Neural cell (in vitro differentiated cells): ENCODE data around the gene OGFOD3.

Experiments used
- CTCF ChIP-seq: fragments of 450-650 bp; IDR thresholded peaks from 2 replicates; pipeline ENCODE4 v1.5.1; 2014; ENCODE audit warnings: antibody characterized with exemption, mild to moderate bottlenecking, moderate library complexity; ENCODE audit not compliant: poor library complexity, severe bottlenecking
- EP300 ChIP-seq: fragments of 450-650 bp; conservative IDR thresholded peaks from 2 replicates; pipeline ENCODE4 v1.6.1; 2014; ENCODE audit warnings: antibody characterized with exemption, mild to moderate bottlenecking, moderate library complexity; ENCODE audit not compliant: poor library complexity, severe bottlenecking
- EZH2 ChIP-seq: fragments of 200-600, 300-800 bp; shearing (Covaris generic), sonication (generic); IDR thresholded peaks from 2 replicates; pipeline ENCODE4 v1.6.1; 2014; ENCODE audit warnings: antibody characterized with exemption, low read length, borderline replicate concordance, mild to moderate bottlenecking; ENCODE audit not compliant: insufficient read depth, poor library complexity, severe bottlenecking
- MXI1 ChIP-seq: fragments of 450-650 bp; conservative IDR thresholded peaks from 2 replicates; pipeline ENCODE4 v1.6.1; 2014; ENCODE audit warnings: antibody characterized with exemption, mild to moderate bottlenecking; ENCODE audit not compliant: poor library complexity, severe bottlenecking
- POLR2AphosphoS5 ChIP-seq: IDR thresholded peaks from 2 replicates; pipeline ENCODE4 v1.6.1; 2012
- RAD21 ChIP-seq: fragments of 450-650 bp; conservative IDR thresholded peaks from 2 replicates; pipeline ENCODE4 v1.6.1; 2014; ENCODE audit warnings: antibody characterized with exemption, mild to moderate bottlenecking, moderate library complexity
- REST ChIP-seq: IDR thresholded peaks from 2 replicates; pipeline ENCODE4 v1.6.1; 2012; ENCODE audit warnings: borderline replicate concordance

GRCh38 chr17:82371333-82372248, 46.8 kb downstream of the OGFOD3 start, which contains the start of gene UTS2R:
- TF ChIP-seq EP300 = no peak
- TF ChIP-seq RAD21 = no peak
- no peak for TF ChIP-seq CTCF
- TF ChIP-seq MXI1 = no peak
- no peak for TF ChIP-seq POLR2AphosphoS5
- TF ChIP-seq REST = no peak
- no peak for TF ChIP-seq EZH2
